ENCODE measurements around the gene SEC14L5. TPM values are rescaled to one million over a fixed set of nuclear protein-coding genes. Genes with fewer than 3 reads are reported as not detected.

Gene SEC14L5
- polyA plus RNA-seq, 3 donors: 0.21 to 0.36 (median 0.33) TPM

GRCh38 chr16:4979164-4979563 lies 21.0 kb downstream of the SEC14L5 start:
- no peak for DNase-seq (ENCODE audit: extremely low read depth in 1 of 11, low read depth in 9 of 11, low spot score in 4 of 11)

GRCh38 chr16:4979736-4980660 lies 21.9 kb downstream of the SEC14L5 start:
- DNase-seq (ENCODE audit: extremely low read depth in 1 of 11, low read depth in 9 of 11, low spot score in 4 of 11): no peak

- DNase-seq (ENCODE audit: extremely low read depth in 1 of 11, low read depth in 9 of 11, low spot score in 4 of 11): no peak
Measured at GRCh38 chr16:4980691-4981090, 22.6 kb downstream of the SEC14L5 start.

GRCh38 chr16:4981473-4981872 lies 23.3 kb downstream of the SEC14L5 start:
- DNase-seq (ENCODE audit: extremely low read depth in 1 of 11, low read depth in 9 of 11, low spot score in 4 of 11): no peak

GRCh38 chr16:4982056-4982867 lies 24.1 kb downstream of the SEC14L5 start:
- DNase-seq (ENCODE audit: extremely low read depth in 1 of 11, low read depth in 9 of 11, low spot score in 4 of 11): no peak

GRCh38 chr16:4984174-4984990 lies 26.3 kb downstream of the SEC14L5 start:
- no peak for DNase-seq (ENCODE audit: extremely low read depth in 1 of 11, low read depth in 9 of 11, low spot score in 4 of 11)

- DNase-seq (ENCODE audit: extremely low read depth in 1 of 11, low read depth in 9 of 11, low spot score in 4 of 11): no peak
Measured at GRCh38 chr16:4987250-4987579, 29.1 kb downstream of the SEC14L5 start.

GRCh38 chr16:4987580-4988374 lies 29.6 kb downstream of the SEC14L5 start:
- DNase-seq (ENCODE audit: extremely low read depth in 1 of 11, low read depth in 9 of 11, low spot score in 4 of 11): no peak

GRCh38 chr16:4988647-4989046 lies 30.5 kb downstream of the SEC14L5 start:
- DNase-seq (ENCODE audit: extremely low read depth in 1 of 11, low read depth in 9 of 11, low spot score in 4 of 11): no peak

- no peak for DNase-seq (ENCODE audit: extremely low read depth in 1 of 11, low read depth in 9 of 11, low spot score in 4 of 11)
Measured at GRCh38 chr16:4989391-4990006, 31.4 kb downstream of the SEC14L5 start.

GRCh38 chr16:4990415-4990814 lies 32.3 kb downstream of the SEC14L5 start:
- DNase-seq (ENCODE audit: extremely low read depth in 1 of 11, low read depth in 9 of 11, low spot score in 4 of 11): no peak

GRCh38 chr16:4991754-4992153 lies 33.6 kb downstream of the SEC14L5 start:
- no peak for DNase-seq (ENCODE audit: extremely low read depth in 1 of 11, low read depth in 9 of 11, low spot score in 4 of 11)

GRCh38 chr16:4994719-4995434 lies 36.7 kb downstream of the SEC14L5 start:
- DNase-seq (ENCODE audit: extremely low read depth in 1 of 11, low read depth in 9 of 11, low spot score in 4 of 11): no peak

- DNase-seq (ENCODE audit: extremely low read depth in 1 of 11, low read depth in 9 of 11, low spot score in 4 of 11): no peak
Measured at GRCh38 chr16:5000573-5001001, 42.5 kb downstream of the SEC14L5 start.

GRCh38 chr16:5001571-5001970 lies 43.4 kb downstream of the SEC14L5 start:
- no peak for DNase-seq (ENCODE audit: extremely low read depth in 1 of 11, low read depth in 9 of 11, low spot score in 4 of 11)

- DNase-seq (ENCODE audit: extremely low read depth in 1 of 11, low read depth in 9 of 11, low spot score in 4 of 11): no peak
Measured at GRCh38 chr16:5001986-5002385, 43.9 kb downstream of the SEC14L5 start.

GRCh38 chr16:5002699-5003143 lies 44.6 kb downstream of the SEC14L5 start:
- no peak for DNase-seq (ENCODE audit: extremely low read depth in 1 of 11, low read depth in 9 of 11, low spot score in 4 of 11)

Data from renal cortex interstitium (tissue), 11 donors.